GM12875 (cell line): Measurements from ENCODE around the gene PIK3C3.

ENCODE experiments used
- H3K4me3 ChIP-seq: one replicate; pipeline ENCODE4 v1.5.1; 2011; ENCODE audit warnings: low read depth, low read length, control low read depth
- TF ChIP-seq, protein P1 (sequence below): IDR thresholded peaks from 2 replicates; pipeline ENCODE4 v1.5.1; 2011; ENCODE audit warnings: low read depth, mild to moderate bottlenecking, control low read depth, inconsistent platforms, low read length, moderate library complexity, borderline replicate concordance; ENCODE audit not compliant: insufficient read depth

Gene PIK3C3

DNA sequence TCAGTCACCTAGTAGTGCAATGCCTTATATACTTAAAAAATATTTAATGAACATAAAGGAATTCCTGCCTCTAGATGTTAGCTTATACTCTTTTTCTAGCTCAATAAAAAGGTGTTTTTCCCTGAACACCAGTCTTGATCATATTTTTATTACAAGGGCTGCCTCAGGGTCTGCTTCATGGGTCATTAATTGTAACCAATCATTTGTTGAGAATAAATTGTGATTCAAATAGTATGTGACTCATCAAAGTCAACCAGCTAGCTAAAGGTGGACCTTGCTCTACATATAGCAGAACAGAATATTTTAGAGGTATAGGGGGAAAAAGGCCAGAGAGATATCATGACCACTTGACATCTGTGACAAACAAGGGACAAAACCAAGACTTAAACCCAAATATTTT, 114.0 kb downstream of the PIK3C3 start:
- H3K4me3 ChIP-seq = no peak overlapping the region
- TF ChIP-seq, protein P1, sequence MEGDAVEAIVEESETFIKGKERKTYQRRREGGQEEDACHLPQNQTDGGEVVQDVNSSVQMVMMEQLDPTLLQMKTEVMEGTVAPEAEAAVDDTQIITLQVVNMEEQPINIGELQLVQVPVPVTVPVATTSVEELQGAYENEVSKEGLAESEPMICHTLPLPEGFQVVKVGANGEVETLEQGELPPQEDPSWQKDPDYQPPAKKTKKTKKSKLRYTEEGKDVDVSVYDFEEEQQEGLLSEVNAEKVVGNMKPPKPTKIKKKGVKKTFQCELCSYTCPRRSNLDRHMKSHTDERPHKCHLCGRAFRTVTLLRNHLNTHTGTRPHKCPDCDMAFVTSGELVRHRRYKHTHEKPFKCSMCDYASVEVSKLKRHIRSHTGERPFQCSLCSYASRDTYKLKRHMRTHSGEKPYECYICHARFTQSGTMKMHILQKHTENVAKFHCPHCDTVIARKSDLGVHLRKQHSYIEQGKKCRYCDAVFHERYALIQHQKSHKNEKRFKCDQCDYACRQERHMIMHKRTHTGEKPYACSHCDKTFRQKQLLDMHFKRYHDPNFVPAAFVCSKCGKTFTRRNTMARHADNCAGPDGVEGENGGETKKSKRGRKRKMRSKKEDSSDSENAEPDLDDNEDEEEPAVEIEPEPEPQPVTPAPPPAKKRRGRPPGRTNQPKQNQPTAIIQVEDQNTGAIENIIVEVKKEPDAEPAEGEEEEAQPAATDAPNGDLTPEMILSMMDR = no peak

DNA sequence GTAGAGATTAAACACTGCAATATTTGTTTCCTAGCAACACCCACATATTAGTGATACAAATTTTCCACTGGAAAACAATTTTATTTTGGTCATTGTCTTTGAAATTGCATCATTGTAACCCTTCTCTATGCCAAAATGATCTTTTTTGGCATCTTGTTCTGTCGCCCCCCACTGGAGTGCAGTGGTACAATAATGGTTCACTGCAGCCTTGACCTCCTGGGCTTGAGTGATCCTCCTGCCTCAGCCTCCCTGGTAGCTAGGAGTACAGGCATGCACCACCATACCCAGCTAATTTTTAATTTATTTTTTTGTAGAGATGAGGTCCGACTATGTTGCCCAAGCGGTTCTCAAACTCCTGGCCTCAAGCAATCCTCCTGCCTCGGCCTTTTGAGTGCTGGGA, 117.4 kb downstream of the PIK3C3 start:
- no peak overlapping the region for H3K4me3 ChIP-seq

DNA sequence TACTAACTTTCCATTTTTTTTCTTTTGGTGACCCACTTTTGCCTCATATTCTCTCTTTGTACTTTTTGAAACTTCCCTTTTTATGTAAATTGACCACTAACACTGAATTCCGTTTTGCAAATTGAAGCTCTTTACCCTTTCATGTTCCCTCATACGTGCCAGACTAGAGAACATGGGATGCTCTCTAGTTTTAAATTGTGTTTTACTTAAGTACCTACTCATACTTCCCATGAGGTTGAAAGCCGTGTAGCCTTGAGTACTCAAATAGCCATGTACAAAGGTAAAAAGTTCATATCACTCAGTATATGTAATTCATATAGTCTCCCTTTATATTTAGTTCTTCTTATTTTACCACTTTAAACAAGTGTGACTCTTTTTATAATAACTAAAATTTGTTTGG, 119.7 kb downstream of the PIK3C3 start:
- TF ChIP-seq, protein P1 = no peak

More for the DNA sequence above, 117.4 kb downstream of the PIK3C3 start:
- TF ChIP-seq, protein P1 = no peak

DNA sequence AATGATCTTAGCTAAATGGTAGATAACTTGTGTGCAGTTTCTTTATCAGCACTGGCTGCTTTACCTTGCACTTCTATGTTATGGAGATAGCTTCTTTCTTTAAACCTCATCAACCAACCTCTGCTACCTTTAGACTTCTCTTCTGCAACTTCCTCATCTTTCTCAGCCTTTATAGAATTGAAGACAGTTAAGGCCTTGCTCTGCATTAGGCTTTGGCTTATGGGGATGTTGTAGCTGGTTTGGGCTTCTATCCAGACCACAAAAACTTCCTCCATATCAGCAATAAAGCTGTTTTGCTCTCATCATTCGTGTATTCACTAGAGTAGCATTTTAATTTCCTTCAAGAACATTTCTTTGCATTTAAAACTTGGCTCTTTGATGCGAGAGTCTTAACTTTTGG, 123.7 kb downstream of the PIK3C3 start:
- no peak overlapping the region for H3K4me3 ChIP-seq
- TF ChIP-seq, protein P1 = no peak

More for the DNA sequence above, 119.7 kb downstream of the PIK3C3 start:
- H3K4me3 ChIP-seq = no peak overlapping the region

DNA sequence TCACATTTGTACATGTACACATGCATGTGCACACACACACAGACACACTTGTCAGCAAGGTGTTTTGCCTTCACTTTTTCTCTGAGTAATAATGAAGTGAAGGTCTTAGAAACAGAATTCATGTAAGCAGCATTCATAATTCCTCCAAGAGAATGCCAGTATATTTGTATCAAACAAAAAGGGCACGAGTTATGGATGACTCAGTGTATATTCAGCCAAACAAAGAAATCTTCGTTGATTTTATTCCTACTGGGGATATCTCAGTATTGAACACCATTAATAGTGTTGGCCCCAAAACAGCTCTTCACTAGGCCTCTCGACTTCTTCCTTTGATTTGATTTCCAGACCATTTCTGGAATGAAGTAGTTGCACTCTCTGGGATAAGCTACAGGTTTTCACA, 125.3 kb downstream of the PIK3C3 start:
- TF ChIP-seq, protein P1 = no peak
- H3K4me3 ChIP-seq = no peak overlapping the region

DNA sequence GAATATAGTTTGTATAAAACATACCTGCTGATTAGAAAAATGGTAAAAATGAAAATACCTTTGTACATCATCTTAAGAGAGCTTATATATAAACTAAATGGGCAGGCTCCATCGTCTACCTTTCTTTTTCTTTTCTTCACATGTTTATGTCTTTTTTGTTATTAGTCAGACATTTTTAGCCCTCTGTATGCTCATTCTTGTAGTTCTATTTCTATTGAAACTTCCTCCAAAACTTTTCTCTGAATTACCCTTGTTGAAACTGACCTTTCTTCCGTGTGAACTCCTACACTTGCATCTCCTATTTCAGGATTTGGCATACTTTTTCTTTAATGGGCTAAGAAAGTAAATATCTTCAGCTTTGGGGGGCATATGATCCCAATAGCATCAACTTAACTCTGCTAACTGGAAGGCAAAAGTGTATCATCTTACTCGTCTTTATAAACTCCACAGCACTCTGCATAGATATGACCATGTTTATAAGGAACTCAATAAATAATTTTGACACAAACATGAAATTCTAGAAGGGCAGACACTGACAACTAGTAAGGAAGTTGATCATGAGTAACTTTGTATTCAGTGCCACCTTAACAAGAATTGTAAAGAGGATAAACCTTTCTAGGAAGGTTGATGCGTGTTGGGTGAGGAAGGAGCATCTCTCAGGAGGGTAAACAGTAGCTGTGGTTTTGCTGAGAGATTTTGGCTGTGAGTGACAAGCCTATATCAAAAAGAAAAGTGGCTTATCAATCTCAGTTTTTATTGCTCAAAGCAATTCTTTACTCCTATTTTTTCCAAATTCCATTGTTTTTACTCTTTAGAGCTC, 127.6 kb downstream of the PIK3C3 start:
- TF ChIP-seq, protein P1 = no peak
- H3K4me3 ChIP-seq = no peak overlapping the region

DNA sequence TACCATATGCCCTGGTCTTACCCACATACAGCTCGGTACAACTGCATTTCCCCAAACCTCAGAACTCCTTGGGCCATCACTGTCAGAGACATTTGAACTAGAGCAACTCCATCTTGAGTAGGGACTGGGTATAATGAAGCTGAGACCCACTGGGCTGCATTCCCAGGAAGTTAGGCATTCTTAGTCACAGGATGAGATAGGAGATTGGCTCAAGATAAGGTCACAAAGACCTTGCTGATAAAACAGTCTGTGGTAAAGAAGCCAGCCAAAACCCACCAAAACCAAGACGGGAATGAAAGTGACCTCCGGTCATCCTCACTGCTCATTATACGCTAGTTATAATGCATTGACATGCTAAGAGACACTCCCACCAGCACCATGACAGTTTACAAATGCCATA, 131.3 kb downstream of the PIK3C3 start:
- no peak overlapping the region for H3K4me3 ChIP-seq
- TF ChIP-seq, protein P1 = no peak
